Natural killer cell (primary cell): ENCODE data around the gene COTL1. TPM values are rescaled to one million over a fixed set of nuclear protein-coding genes. Genes with fewer than 3 reads are reported as not detected.

Experiments
- ATAC-seq, 3 donors: fragments of 150-1000 bp in 2 of 3; fragments of 200-7000 bp in 1 of 3; cut with Tn5 transposase; 1 replicate in 1 of 3; 2 replicates in 2 of 3; pipeline ENCODE4 v1.10.0; 2021; ENCODE audit warnings: mild to moderate bottlenecking in 2 of 3, moderate library complexity in 2 of 3
- DNase-seq, 2 donors: peaks; one replicate each; pipeline versions ENCODE4 v3.0.0 to v3.0.0-alpha.2; 2013 to 2021; ENCODE audit warnings: mixed read lengths in 1 of 2
- H3K27ac ChIP-seq: one replicate; pipeline ENCODE4 v1.5.1; 2013; ENCODE audit warnings: mild to moderate bottlenecking, low read length
- H3K27me3 ChIP-seq: one replicate; pipeline ENCODE4 v1.6.1; 2013; ENCODE audit warnings: low read length; ENCODE audit not compliant: control insufficient read depth, insufficient read depth
- H3K36me3 ChIP-seq: one replicate; pipeline ENCODE4 v1.6.1; 2013; ENCODE audit warnings: low read length; ENCODE audit not compliant: control insufficient read depth, insufficient read depth
- H3K4me1 ChIP-seq: one replicate; pipeline ENCODE4 v1.6.1; 2013; ENCODE audit warnings: low read length; ENCODE audit not compliant: control insufficient read depth, insufficient read depth
- H3K4me3 ChIP-seq: one replicate; pipeline ENCODE4 v1.5.1; 2013; ENCODE audit warnings: low read length
- H3K9me3 ChIP-seq: one replicate; pipeline ENCODE4 v1.6.1; 2013; ENCODE audit warnings: low read length; ENCODE audit not compliant: control insufficient read depth, insufficient read depth
- H3K27ac Mint-ChIP-seq, 2 donors: one replicate each; pipeline ENCODE4 v1.8.0; 2022; ENCODE audit warnings: mild to moderate bottlenecking in 2 of 2, mixed read lengths in 2 of 2, moderate library complexity in 1 of 2
- H3K27me3 Mint-ChIP-seq, 2 donors: one replicate each; pipeline ENCODE4 v1.8.0; 2022; ENCODE audit warnings: low read depth in 2 of 2, mixed read lengths in 2 of 2
- H3K36me3 Mint-ChIP-seq: one replicate; pipeline ENCODE4 v1.8.0; 2022; ENCODE audit warnings: mixed read lengths
- H3K4me1 Mint-ChIP-seq, 2 donors: one replicate each; pipeline ENCODE4 v1.8.0; 2022; ENCODE audit warnings: mixed read lengths in 2 of 2
- H3K4me3 Mint-ChIP-seq: one replicate; pipeline ENCODE4 v1.8.0; 2022; ENCODE audit warnings: mild to moderate bottlenecking, moderate library complexity, mixed read lengths
- H3K9me3 Mint-ChIP-seq, 2 donors: one replicate each; pipeline ENCODE4 v1.8.0; 2022; ENCODE audit warnings: mixed read lengths in 2 of 2
- CTCF ChIP-seq: fragments of 200-600 bp; IDR thresholded peaks from one replicate; pipeline ENCODE4 v1.8.0; 2022; ENCODE audit warnings: antibody characterized with exemption
- WGBS: methylation state at CpG from one replicate; pipeline ENCODE4 v1.1.7; 2013; ENCODE audit warnings: missing lambda C conversion rate; ENCODE audit not compliant: insufficient coverage; 5-methylcytosine and 5-hydroxymethylcytosine counted together
- intact Hi-C: fragments of 100-400 bp; cut with micrococcal nuclease; formaldehyde crosslinking; loops from one replicate; pipeline ENCODE4 v1.14.2; 2022
- total RNA-seq, 4 donors: library from RNA; stranded (reverse); fragments of 120-200 nt in 1 of 4; gene quantifications; one replicate each; pipeline versions ENCODE4 v1.2.3 to v1.2.4, GENCODE V29; 2013 to 2022

Gene COTL1
- total RNA-seq, 3 donors from 2014 or later (not counting 1 experiment from before 2014, with no cell fraction given): 43.7 to 187 (median 116) TPM

DNA sequence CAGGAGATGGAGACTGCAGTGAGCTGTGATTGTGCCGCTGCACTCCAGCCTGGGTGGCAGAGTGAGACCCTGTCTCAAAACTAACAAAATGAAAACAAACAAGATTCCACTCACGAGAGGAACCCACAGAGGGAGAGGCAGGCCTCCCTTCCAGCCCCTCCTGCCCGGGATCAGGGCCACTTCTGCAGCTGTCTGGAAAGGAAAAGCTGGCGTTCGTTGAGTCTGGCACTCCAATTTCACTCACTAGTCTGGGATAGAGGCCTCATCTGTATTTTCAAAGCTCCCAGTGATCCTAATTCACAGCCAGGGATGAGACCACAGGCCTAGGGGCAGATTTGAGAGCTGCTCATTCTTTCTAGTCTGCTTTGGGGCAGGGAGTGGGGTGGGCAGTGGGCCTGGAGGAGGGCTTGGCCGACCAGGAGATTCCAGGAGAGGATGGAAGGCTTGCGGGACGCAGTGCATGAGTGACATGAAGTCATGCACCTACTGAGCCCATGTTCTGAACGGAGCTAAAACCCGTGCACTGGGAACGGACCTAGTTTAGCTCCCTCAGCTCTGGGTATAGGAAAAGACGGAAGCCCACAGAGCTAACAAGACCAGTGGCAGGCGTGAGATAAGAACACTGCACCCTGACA is 54.0 kb downstream of the COTL1 start:
- DNase-seq (no peak), ATAC-seq (no peak)
- Histone ChIP-seq H3K4me3 (no peak overlapping the region), H3K27ac (no peak overlapping the region), H3K36me3 (peaks cover 25% of the 10 kb centered on the region), H3K9me3 (no peaks in the 10 kb centered on the region), H3K27me3 (no peaks in the 10 kb centered on the region), H3K4me1 (peaks cover 32% of the 10 kb centered on the region)
- no peak for TF ChIP-seq CTCF
- Mint-ChIP-seq H3K36me3 (no peaks in the 10 kb centered on the region), H3K4me3 (no peak overlapping the region), H3K27ac (no peak overlapping the region), H3K9me3 (no peaks in the 10 kb centered on the region), H3K4me1 (peaks cover 6 to 11% of the 10 kb centered on the region in 2 donors), H3K27me3 (no peaks in the 10 kb centered on the region)
- whole genome bisulfite sequencing: 94% methylated on average over 13 of the region's 13 CpGs
- intact Hi-C loops: no loop called here

DNA sequence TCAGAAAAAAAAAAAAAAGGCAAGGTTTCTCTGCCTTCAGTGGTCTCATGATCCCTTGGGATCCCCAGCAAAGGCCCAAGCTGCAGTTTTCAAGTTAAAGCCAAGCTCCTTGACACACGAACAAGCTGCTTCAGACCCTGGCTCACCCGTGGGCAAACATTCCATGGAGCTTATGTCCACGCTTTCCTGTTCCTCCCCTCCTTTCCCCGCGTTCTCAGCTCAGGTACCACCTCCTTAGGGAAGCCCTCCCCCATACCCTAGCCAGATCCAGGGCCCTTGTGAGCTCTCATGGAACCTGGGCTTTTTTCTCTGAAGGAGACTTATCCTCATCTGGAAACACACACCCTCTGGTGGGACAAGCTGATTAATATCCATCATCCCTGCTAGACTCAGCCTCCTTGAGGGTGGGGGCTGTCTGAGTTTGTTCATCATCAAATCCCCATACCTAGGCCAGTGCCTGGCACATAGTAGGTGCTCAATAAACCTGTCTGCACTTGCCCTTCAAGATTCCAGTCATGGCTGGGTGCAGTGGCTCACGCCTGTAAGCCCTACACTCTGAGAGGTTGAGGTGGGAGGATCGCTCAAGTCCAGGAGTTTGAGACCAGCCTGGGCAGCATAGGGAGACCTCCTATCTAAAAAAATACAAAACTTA is 54.7 kb downstream of the COTL1 start:
- peaks cover 29% of the 10 kb centered on the region for H3K4me1 ChIP-seq
- H3K9me3 Mint-ChIP-seq: no peaks in the 10 kb centered on the region
- no peaks in the 10 kb centered on the region for H3K27me3 ChIP-seq
- peaks cover 6 to 8% of the 10 kb centered on the region in 2 donors for H3K4me1 Mint-ChIP-seq
- no peak overlapping the region for H3K27ac Mint-ChIP-seq
- ATAC-seq: no peak
- H3K4me3 ChIP-seq: no peak overlapping the region
- WGBS: 87% methylated on average over 7 of the region's 7 CpGs
- H3K27ac ChIP-seq: peak overlapping the region; percentile 7
- no peak overlapping the region for H3K4me3 Mint-ChIP-seq
- no peaks in the 10 kb centered on the region for H3K27me3 Mint-ChIP-seq
- H3K36me3 ChIP-seq: peaks cover 25% of the 10 kb centered on the region
- intact Hi-C loops: no loop called here
- no peaks in the 10 kb centered on the region for H3K9me3 ChIP-seq
- DNase-seq: no peak
- no peak for TF ChIP-seq CTCF
- H3K36me3 Mint-ChIP-seq: no peaks in the 10 kb centered on the region

GRCh38 chr16:84562174-84562815 is 55.6 kb downstream of the COTL1 start:
- WGBS: 81% methylated on average over 16 of the region's 16 CpGs
- DNase-seq (no peak), ATAC-seq (no peak)
- Mint-ChIP-seq H3K27ac (no peak overlapping the region), H3K36me3 (no peaks in the 10 kb centered on the region), H3K4me3 (no peak overlapping the region), H3K9me3 (no peaks in the 10 kb centered on the region), H3K4me1 (no peaks in the 10 kb centered on the region), H3K27me3 (no peaks in the 10 kb centered on the region)
- Histone ChIP-seq H3K27ac (no peak overlapping the region), H3K36me3 (peaks cover 25% of the 10 kb centered on the region), H3K9me3 (no peaks in the 10 kb centered on the region), H3K4me3 (no peak overlapping the region), H3K27me3 (no peaks in the 10 kb centered on the region), H3K4me1 (peaks cover 20% of the 10 kb centered on the region)
- intact Hi-C loops: no loop called here
- TF ChIP-seq CTCF: no peak
